WERI-Rb-1 (cell line): ENCODE results near the gene C9orf78.

ENCODE experiments used
- DNase-seq: peaks from one replicate; pipeline ENCODE4 v3.0.0-alpha.2; 2020
- H3K27ac ChIP-seq: fragments of 250-450 bp; sonication (Bioruptor Pico); 2 replicates; pipeline ENCODE4 v1.5.1; 2020; ENCODE audit warnings: mild to moderate bottlenecking, moderate library complexity
- H3K27me3 ChIP-seq: fragments of 250-450 bp; sonication (Bioruptor Pico); 2 replicates; pipeline ENCODE4 v1.5.1; 2021; ENCODE audit warnings: mild to moderate bottlenecking, low read depth, moderate library complexity; ENCODE audit not compliant: insufficient read depth, severe bottlenecking
- H3K36me3 ChIP-seq: fragments of 250-450 bp; sonication (Bioruptor Pico); 2 replicates; pipeline ENCODE4 v1.5.1; 2020; ENCODE audit warnings: mild to moderate bottlenecking, moderate library complexity
- H3K4me3 ChIP-seq: 2 replicates; pipeline ENCODE4 v1.5.1; 2011; ENCODE audit warnings: low read depth, mild to moderate bottlenecking, control low read depth, low read length
- H3K9me3 ChIP-seq: fragments of 250-450 bp; sonication (Bioruptor Pico); 2 replicates; pipeline ENCODE4 v1.5.1; 2021; ENCODE audit warnings: mild to moderate bottlenecking, moderate library complexity; ENCODE audit not compliant: severe bottlenecking
- TF ChIP-seq, protein P1 (sequence below): IDR thresholded peaks from 2 replicates; pipeline ENCODE4 v1.5.1; 2011; ENCODE audit warnings: low read depth, mild to moderate bottlenecking, control low read depth, inconsistent platforms, low read length

The C9orf78 gene

DNA sequence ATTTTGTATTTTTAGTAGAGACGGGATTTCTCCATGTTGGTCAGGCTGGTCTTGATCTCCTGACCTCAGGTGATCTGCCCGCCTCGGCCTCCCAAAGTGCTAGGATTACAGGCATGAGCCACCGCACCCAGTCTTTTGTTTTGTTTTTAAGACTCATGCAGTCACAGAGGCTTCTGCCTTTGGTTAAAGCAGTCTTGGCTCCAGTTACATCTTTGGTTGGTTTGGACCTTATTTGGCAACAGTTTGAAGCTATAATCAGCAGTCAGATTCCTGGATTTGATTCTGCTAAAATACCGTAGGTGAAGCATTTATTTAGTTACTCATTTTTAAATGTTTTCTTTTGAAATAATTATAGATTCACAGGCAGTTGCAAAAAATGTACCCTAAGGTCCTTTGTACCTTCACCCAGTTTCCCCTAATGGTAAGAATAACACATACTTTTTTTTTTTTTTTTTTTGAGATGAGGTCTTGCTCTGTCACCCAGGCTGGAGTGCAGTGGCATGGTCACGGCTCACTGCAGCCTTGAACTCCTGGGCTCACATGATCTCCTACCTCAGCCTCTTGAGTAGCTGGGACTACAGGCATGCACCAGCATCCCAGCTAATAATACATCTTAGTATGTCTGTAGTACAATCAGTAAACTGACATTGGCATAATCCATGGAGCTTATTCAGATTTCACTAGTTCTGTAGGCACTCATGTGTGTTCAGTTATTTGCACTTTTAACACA is 15.9 kb upstream of the C9orf78 start:
- Histone ChIP-seq H3K27me3 (no peaks in the 10 kb centered on the region), H3K4me3 (no peak overlapping the region), H3K9me3 (no peaks in the 10 kb centered on the region), H3K27ac (peak overlapping the region; percentile 41), H3K36me3 (peaks cover 27% of the 10 kb centered on the region)
- TF ChIP-seq, protein P1, sequence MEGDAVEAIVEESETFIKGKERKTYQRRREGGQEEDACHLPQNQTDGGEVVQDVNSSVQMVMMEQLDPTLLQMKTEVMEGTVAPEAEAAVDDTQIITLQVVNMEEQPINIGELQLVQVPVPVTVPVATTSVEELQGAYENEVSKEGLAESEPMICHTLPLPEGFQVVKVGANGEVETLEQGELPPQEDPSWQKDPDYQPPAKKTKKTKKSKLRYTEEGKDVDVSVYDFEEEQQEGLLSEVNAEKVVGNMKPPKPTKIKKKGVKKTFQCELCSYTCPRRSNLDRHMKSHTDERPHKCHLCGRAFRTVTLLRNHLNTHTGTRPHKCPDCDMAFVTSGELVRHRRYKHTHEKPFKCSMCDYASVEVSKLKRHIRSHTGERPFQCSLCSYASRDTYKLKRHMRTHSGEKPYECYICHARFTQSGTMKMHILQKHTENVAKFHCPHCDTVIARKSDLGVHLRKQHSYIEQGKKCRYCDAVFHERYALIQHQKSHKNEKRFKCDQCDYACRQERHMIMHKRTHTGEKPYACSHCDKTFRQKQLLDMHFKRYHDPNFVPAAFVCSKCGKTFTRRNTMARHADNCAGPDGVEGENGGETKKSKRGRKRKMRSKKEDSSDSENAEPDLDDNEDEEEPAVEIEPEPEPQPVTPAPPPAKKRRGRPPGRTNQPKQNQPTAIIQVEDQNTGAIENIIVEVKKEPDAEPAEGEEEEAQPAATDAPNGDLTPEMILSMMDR = no peak
- no peak for DNase-seq

DNA sequence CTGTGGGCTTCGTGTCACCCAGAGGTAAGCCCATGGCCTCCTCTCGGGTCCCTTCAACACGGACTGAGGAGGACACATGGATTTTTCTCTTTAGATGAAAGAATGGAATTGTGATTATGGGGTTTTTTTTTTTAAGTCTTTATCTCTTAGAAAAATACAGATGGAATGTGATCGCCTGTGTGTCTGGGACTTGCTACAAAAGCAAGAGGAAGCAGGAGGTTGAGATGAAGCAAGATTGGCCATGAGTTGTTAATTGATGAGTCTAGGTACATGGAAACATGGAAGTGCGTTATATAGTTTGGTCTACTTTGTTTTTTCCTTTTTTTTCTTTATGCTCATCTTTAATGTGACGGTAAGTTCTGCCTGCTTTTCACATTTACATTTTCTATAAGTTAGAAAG is 14.8 kb upstream of the C9orf78 start:
- H3K4me3 ChIP-seq = no peak overlapping the region
- no peaks in the 10 kb centered on the region for H3K27me3 ChIP-seq
- no peaks in the 10 kb centered on the region for H3K9me3 ChIP-seq
- H3K27ac ChIP-seq = no peak overlapping the region
- TF ChIP-seq, protein P1 = no peak
- DNase-seq = no peak
- peaks cover 19% of the 10 kb centered on the region for H3K36me3 ChIP-seq

DNA sequence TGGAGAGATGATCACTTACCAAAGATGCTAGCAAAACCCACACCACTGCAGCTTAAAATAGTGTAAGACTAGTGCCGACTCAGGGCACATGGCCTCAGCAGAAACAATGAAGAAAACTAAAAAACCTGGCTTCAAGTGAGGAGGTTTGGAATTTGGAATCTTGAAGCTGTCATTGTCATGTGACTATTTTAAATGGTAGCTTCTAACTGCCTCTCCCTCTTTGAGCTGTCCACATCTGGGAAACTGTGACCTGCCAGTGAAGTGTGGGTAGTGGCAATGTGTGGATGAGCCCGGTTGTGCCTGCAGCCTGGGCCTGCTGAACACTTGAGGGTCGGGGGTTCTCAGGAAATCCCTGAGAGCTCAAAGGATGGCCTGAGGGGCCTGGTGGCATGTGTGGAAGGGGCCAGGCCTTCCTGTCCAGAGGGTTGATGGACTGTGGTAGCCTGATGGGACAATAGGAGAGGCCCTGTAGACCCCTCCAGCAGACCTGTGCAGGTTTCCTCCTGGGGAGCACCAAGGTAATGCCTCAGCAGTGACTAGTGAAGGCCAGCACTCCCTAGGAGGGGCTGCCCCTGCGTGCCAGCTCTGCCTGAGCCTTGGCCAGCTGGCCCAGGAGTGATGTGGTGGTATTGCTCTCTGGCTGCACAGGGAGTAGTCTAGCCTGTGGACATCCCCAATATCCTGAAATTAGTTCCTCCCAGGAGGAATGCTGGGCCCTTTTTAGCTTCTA is 13.8 kb upstream of the C9orf78 start:
- no peak for DNase-seq
- TF ChIP-seq, protein P1 = no peak
- Histone ChIP-seq H3K27me3 (no peaks in the 10 kb centered on the region), H3K27ac (no peak overlapping the region), H3K36me3 (peaks cover 14% of the 10 kb centered on the region), H3K4me3 (no peak overlapping the region), H3K9me3 (no peaks in the 10 kb centered on the region)

DNA sequence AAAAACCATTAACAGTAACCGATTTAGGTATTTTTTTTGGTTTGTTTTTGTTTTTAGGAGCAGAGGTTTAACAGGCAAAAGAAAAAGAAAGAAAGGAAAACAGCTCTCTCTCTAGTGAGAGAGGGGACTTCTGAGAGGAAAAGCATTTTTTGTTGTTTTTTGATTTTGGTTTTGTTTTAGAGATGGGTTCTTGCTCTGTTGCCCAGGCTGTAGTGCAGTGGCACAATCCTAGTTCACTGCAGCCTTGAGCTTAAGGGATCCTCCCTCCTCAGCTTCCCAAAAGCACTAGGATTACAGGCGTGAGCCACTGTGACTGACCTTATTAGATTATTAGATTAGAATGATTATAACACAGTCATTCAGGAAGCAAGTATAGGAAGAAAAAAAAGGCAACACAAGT is 10.3 kb upstream of the C9orf78 start:
- no peak for DNase-seq
- TF ChIP-seq, protein P1 = no peak
- no peaks in the 10 kb centered on the region; the same call in 1 of the 2 replicates for H3K36me3 ChIP-seq
- H3K27me3 ChIP-seq = no peaks in the 10 kb centered on the region
- H3K9me3 ChIP-seq = no peaks in the 10 kb centered on the region
- H3K27ac ChIP-seq = no peak overlapping the region
- H3K4me3 ChIP-seq = no peak overlapping the region

DNA sequence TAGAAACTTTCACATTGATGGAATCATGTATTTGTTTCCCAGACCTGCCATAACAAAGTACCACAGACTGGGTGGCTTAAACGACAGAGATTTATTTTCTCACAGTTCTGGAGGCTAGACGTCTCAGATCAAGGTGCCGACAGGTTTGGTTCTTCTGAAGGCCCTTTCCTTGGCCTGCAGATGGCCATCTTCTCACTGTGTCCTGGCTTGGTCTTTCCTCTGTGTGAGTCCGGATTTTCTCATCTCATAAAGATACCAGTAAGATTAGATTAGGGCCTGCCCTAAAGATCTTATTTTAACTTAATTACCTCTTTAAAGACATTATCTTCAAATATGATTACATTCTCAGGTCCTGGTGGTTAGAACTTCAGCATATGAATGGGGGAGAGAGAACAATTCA is 6.0 kb upstream of the C9orf78 start:
- no peaks in the 10 kb centered on the region for H3K27me3 ChIP-seq
- H3K27ac ChIP-seq = peak overlapping the region; percentile 23
- TF ChIP-seq, protein P1 = peak; percentile 56
- DNase-seq = peak; percentile 73
- no peaks in the 10 kb centered on the region for H3K9me3 ChIP-seq
- no peak overlapping the region for H3K4me3 ChIP-seq
- H3K36me3 ChIP-seq = peaks cover 4% of the 10 kb centered on the region
